GM18858 (cell line): ENCODE data around the gene HS3ST4.

Experiments
- ATAC-seq: cut with Tn5 transposase; IDR thresholded peaks from one replicate; pipeline ENCODE4 v1.9.1; 2021; ENCODE audit not compliant: unreplicated experiment

The HS3ST4 gene

DNA sequence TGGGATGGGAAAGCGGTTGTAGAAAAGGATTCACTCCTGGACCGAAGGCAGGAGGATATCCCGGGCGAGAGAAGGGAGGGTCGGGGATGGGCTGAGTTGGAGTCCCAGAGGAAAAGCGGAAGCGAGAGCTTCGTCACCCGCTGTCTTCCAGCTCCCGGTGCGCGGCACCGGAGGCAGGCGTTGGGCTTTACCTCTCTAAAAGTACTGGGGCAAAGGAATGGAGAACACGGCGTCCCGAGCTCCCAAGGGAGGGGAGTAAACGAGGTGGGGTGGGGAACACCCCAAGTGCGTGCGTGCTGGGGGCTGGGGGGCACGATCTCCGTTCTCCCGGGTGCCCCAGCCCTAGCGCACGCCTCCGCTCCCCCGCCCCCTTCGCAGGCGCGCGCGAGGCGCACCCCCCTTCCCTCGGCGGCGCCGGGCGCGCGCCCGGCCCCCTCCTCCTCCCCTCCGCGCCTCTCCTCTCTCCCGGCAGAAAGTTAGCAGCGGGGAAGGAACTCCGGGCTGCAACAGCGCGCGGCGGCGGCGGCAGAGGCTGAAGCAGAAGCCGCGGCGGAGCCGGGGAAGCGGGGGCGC lies at the start of gene HS3ST4:
TSS of gene HS3ST4 (plus strand) at position 441 of the 573 bp plus-strand sequence.
- ATAC-seq = no peak

DNA sequence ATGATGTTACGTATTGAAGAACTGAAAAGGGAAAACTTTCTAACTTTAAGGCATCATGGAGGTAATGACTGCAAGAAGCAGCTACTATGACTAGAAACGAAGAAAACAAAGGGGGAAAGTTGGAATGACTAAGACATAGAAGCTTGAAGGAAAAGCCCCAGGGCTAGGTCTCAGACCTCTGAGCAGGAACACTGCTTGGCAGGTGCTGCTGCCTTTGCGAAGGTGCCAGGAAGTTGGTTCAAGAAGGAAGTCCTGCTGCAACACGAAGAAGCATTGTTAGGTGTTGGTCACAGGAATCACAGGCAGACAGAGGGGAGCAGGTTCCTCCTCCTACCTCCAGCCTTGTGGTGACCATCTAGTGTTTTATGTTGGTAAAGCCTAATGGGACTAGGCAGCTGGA lies 48.1 kb upstream of the HS3ST4 start:
- no peak for ATAC-seq

DNA sequence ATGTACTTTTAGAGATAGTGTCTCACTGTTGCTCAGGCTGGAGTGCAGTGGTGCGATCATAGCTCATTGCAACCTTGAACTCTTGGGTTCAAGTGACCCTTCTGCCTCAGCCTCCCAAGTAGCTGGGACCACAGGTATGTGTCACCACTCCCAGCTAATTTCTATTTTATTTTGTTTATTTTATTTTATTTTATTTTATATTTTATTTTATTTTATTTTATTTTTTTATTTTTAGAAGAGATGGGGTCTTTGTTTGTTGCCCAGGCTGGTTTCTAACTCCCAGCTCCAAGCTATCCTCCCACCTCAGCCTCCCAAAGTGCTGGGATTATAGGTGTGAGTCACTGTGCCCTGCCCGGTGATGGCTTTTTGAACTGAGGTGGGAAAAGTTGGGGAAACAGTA lies 35.1 kb upstream of the HS3ST4 start:
- ATAC-seq = no peak

DNA sequence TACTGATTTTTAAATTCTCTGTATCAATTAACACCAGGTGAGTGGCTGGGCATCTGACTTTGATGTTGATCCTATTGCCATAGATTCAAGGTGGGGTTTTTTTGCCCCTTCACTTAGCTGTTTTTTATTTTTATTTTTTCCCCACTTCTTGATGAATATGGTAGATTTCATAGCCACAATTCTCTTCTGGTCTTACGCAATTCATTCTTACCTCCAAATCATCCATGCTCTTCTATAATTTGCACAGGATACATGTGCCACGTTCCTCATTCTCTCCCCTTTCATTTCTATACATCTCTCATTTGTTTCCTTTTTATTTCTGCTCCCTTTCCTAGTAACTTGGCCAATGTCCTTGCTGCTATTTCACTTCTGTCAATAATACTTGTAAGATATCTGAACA lies 14.9 kb upstream of the HS3ST4 start:
- ATAC-seq = no peak

DNA sequence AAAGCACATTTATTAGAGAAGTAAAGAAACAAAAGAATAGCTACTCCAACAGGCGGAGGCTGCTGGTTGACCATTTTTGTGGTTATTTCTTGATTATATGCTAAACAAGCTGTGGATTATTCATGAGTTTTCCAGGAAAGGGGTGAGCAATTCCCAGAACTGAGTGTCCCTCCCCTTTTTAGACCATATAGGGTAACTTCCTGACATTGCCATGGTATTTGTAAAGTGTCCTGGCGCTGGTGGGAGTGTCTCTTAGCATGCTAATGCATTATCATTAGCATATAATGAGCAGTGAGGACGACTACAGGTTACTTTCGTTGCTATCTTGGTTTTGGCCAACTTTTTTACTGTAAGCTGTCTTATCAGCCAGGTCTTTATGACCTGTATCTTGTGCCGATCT lies 12.2 kb upstream of the HS3ST4 start:
- no peak for ATAC-seq

DNA sequence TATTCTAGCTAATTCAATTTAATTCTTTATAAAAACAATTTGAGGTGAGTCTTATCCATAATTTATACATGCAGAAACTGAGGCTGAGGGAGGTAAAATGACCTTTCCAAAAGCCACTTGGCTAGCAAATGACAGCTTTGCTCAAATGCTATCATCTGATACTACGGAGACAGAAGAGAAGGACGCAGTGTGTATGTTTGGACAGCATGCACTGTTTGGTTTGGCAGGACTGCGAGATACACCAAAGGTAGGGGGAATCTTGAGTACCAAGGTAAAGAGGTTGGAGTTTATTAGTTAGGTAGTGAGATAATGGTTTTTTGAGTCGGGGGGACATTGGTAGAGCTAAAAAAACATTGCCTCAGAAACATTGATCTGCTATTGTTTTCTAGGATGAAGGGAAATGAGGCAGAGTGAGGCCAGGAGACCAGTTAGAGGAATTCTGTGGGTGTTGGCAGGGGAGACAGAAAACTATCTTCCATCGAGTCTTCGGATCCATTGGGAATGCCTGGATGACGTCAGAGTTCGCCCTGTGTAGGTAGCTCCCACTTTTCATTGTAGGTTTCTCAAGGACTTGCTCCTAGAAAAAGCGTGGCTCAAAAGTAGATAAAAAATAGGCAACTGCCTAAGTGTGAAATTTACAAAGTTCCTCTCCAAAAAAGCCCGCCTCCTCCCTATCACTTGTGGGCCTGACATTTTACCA lies 2.5 kb upstream of the HS3ST4 start:
- ATAC-seq = no peak

DNA sequence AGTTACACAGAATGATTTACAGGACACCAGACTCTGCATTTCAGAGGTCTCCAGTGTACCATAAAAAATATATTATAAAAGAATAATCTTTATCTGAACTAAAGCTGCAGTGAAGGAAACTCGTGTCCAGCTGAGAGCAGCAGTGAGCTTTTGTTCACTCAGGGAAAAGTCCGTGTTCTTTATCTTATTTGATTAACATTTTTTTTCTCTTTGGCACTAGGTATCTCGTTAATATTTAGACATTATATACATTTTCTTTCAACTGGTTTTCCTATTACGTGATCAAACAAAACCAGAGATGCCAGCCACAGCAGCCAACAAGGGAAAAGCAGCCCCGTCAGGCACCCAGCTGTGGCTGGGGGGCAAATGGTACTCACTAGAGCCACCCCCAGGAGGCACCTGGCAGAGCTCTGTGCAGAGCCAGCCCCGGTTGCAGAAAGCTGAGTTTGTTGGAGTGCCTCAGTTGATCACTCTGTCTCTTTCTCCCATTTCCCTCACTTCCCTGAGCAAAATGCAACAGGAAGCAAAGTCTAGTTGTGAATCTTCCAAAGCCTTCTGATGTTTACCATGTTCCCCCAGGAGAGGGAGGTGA lies 1.1 kb upstream of the HS3ST4 start:
- no peak for ATAC-seq

DNA sequence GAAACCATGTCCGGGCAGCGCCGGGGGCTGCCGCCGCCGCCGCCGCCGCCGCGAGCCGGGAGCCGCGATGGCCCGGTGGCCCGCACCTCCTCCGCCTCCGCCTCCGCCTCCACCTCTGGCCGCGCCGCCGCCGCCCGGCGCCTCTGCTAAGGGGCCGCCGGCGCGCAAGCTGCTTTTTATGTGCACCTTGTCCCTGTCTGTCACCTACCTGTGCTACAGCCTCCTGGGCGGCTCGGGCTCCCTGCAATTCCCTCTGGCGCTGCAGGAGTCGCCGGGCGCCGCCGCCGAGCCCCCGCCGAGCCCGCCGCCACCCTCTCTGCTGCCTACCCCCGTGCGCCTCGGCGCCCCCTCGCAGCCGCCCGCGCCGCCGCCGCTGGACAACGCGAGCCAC lies 587 bp downstream of the HS3ST4 start:
- no peak for ATAC-seq

DNA sequence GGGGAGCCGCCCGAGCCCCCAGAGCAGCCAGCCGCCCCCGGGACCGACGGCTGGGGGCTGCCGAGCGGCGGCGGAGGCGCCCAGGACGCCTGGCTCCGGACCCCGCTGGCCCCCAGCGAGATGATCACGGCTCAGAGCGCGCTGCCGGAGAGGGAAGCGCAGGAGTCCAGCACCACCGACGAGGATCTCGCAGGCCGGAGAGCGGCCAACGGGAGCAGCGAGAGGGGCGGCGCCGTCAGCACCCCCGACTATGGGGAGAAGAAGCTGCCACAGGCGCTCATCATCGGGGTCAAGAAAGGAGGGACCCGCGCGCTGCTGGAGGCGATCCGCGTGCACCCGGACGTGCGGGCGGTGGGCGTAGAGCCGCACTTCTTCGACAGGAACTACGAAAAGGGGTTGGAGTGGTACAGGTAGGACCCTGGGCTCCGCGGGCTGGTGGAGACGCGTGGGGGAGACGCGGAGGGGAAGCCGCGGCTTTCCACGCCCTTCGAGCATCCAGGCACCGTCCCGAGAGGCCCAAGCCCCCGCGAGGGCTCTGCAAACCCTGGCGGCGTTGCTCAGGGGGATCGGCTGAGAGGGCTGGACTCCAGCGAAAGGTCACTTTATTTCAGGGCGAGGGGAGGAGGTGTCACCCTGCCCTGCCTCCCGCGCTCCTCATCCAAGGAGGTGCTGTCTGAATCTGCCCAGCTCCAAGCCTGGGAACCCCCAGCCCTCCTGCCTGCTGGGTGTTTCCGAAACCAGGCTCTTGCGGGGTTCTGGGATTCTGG lies 1.2 kb downstream of the HS3ST4 start:
- no peak for ATAC-seq

DNA sequence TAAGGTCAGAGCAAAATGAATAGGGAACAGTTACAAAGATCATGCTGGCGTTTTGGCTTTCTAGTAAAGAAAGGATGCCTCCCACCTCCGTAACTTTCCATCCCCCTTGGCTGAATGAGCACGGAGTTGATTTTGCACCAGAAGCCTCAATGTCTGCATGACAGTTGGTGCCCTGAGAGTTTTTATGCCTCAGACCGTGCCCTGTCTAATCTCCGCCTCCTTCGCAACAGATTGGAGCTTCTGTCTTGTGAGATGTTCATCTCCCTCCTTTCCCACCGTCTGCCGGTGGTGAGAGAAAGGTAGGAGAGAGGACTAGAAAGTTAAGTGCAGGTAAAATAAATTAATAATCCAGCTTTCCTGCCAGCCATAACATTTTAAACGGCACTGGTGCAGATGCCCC lies 1.9 kb downstream of the HS3ST4 start:
- ATAC-seq = no peak

DNA sequence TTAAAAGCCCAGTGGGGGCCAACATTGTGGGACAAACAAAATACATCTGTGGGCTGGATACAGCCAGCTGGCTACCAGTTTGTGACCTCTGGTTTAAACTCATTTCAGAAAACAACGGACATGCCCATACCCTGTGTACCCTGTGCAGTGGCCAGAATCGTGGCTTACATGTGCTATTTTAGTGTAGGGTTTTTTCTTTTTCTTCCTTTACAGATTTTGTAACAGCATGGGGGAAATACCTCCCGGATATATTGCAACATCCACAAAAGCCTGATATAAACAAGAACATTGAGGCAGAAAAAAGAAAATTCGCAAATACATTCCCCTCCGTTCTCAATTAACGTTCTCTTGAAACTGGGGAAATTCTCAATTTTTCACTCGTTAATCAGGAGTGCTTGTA lies 7.3 kb downstream of the HS3ST4 start:
- no peak for ATAC-seq

DNA sequence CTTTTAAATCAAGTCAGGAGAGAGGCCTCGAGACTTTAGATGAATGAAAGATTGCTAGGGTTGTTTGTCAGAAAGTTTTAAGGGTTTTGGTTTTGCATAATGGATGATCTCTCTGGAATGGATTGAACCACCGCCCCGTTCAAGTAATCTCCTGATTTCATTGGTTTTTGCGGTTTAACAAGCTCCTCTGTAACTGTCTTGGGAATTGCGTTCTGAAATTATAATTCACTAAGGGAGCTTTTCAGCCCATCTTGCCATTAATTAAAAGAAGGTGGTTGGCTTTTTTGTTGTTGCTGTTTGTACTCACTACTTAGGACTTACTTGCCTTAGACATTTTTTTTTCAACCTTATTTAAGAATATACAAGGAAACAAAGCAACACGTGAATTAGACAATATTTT lies 8.8 kb downstream of the HS3ST4 start:
- no peak for ATAC-seq

DNA sequence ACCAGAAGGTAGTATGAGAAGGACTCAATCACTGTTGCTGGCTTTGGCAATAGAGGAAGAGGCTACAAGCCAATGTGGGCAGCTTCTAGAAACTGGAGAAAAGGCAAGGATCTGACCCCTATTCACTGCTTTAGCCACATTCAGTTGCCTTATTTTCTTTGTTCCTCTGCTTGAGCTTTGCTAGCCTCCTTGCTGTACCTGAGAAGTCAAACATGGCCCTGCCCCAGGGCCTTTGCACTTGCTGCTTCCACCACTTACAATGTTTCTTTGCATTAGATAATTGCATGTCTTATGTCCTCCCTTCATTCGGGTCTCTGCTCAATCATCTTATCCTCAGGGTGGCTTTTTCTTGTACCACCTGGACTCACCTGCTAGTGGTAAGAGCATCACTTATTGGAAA lies 15.8 kb downstream of the HS3ST4 start:
- no peak for ATAC-seq

DNA sequence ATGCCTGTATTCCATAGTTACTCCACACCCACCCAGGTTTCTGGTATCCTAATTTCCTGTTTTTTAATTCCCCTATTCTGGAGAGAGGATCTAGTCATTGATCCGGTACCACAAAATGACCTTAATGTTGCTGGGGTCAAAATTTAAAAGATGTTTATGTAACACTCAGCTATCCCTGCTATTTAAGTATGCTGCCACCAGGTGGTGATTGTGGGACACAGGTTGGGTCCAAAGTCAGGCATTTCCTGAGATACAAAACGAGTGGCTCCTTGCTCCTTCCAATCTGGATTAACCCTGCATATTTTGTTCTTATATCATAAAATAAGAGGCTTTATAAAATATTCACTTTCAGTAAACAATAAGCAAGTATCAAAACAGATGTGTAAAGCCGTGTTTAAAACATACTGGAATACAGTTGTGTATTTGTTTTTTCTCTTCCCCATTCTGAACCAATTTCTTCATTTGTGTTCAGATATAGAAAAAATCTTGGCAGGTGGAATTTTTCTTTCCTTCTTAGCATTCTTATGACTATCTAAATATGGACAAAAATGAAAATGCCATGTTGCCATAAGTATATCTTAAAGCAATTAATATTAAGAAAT lies 16.3 kb downstream of the HS3ST4 start:
- no peak for ATAC-seq

DNA sequence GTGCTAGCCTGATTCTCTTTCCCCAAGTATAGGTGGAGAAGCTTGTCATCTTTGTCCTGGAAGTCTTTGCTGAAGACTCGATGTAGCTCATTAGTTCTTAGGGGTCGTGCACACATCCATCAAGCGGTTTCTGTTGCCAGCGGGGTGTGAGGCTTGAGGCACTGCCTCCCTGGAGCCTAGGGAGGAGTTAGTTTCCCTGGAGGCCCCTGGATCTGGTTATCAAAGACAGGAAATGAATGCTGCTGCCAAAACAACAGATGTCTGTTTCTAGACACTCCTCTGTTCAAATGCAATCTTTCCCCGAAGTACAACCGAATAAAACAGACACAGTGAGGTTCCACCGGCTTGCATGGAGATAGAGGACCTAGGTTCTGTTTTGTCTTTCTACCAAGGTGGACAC lies 17.5 kb downstream of the HS3ST4 start:
- ATAC-seq = no peak

DNA sequence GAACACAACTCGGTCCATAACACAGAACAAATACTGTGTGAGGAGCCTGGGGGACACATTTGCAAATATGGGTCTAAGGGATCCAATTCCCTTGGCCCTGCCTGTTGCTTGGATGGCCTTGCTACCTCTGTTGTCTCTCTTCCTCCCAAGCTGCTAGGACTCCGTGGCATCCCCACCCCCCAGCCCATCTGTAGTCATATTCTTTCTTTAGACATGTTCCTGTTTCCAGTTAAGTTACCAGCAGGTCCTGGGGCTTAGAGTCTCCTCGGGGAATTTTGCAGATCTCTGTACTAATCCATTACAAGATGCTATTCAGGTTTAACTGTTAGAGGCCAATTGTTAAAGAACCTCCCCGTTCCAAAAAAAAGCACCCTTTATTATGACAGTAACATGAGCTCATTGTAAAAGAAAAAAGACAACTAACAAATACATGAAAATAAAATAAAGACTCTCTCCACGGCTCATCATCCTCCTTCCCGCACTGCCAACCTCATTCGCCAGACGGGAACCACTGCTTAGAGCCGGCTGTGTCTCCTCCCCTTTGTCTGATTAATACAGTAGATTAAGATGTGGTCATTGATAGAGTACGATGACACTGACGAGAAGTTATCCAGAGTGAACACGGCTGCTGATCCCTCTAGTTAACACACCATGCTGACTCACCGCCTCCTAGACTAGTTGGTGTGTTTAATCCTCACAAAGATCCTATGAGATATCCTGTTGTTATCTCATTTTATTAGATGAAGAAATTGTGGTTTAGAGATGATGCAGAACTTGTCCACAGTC lies 22.2 kb downstream of the HS3ST4 start:
- no peak for ATAC-seq

DNA sequence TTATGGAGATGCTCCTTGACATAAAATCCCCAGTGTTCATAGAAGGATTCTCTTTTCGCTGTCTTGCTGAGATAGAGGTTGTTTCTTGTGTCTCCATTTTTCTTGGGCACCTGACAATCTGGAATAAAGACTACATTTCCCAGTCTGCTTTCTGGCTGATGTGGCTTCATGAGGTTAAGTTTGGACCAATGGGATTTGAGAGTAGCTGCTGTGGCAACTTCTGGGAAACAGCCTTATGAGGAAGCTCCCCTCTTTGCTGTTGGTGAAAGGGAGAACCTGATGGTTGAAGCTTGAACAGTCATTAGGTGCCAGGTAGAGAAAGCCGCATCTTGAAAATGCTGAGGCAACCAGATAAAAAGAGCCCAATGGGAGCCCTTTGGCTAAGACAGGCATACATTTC lies 24.4 kb downstream of the HS3ST4 start:
- no peak for ATAC-seq

DNA sequence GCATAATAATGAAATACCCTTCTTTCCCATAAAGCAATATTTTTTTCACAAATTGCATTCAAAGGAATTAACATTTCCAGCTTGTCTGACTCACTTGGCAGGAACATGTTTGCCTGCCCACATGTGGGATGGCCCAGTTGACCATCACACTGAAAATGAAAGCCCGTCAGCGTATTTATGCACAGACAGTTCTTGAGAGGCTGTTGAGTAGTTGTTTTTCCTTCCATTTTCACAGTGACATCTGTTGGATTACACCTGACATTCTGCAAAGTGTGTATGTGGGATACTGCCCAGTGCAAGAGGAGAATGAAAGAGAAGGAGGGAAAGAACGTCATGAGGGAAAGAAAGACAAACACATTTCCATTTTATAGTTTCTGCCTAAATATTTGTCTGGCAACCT lies 29.7 kb downstream of the HS3ST4 start:
- no peak for ATAC-seq

DNA sequence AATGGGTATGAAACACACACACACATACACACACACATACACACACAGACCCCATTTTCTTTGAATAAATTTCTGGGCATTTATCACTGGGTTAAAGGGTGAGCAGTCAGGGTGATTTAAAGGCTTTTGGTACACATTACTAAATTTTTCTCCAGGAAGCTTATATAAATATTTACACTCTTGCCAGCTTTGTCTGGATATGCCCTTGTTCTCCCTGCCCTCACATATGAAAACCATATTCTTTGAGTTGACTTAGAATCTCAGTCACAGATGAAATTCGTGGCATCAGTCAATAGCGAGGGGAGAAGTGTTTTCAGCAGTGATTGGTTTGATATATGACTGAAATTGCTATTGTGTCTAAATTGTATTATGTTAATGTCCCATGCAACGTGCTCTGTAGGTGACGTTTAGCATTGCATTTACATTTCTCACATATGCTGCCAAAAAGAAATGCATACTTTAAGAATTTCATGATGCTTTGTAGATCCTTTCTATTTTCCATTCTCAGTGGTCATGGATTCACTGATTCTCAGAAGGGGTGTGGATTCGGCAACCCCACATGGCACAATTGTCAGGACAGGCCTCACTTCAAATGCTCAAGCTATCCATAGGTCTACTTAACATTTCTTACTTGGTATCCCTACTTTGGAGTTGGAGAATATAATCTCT lies 34.8 kb downstream of the HS3ST4 start:
- no peak for ATAC-seq

DNA sequence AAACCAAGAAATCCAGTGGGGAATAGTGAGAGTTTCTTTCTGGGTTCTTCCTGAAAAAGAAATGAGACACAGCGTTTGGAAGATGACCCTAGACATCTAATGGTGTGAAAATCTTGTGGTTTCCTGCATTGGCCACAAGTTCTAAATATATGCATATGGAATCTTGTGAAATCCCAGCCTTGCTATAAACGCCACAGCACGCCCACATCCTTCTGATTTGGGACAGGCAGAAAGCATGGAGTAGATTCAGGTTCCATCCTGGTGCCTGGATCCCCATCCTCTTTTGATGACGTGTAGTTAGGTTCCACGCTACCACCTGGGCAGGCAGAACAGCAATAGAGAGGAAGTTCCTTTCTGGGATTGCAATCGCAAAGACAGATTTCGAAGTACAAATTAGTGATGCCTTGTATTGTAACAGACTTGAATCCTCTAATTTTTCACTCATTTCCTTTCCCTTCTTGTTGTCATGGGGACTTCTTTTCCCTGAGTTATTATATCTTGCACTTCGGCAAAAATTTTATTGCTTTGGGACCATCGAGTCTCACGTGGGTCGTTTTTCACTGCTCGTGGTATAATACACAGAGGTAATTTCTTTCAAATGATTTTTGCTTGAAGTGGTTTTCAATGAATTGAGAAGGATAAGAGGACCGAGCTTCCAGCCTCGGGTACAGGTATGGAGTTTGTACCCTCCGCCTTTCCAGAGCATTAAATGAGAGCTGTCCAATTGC lies 37.6 kb downstream of the HS3ST4 start:
- ATAC-seq = no peak
